Endothelial cell of umbilical vein (primary cell): ENCODE data around the gene PRSS22. TPM values are rescaled to one million over a fixed set of nuclear protein-coding genes. Genes with fewer than 3 reads are reported as not detected.

Experiments
- BruUV-seq: library from RNA; stranded (reverse); fragments of 400-500 nt; replicated peaks from 2 replicates; lab custom pipeline; 2021; lab: Mats Ljungman, UMichigan
- CTCF ChIA-PET: fragments of 300-600, 350-600 bp; sonication (Branson Sonifier 250); formaldehyde crosslinking; loops from one replicate; lab custom pipeline; 2021; ENCODE audit warnings: antibody characterized with exemption, inconsistent platforms; lab: Charles Lee
- POLR2A ChIA-PET: fragments of 300-600, 350-600 bp; sonication (Branson Sonifier 250); formaldehyde crosslinking; loops from one replicate; lab custom pipeline; 2021; ENCODE audit warnings: antibody characterized with exemption, inconsistent platforms; lab: Charles Lee
- DNase-seq: peaks from one replicate; pipeline ENCODE4 v3.0.0-alpha.2; 2011; ENCODE audit warnings: low read depth, low spot score
- FAIRE-seq: peaks from 2 replicates; lab custom pipeline; 2011; peaks lifted over from hg19 to GRCh38; lab: Jason Lieb, UNC
- H2AFZ ChIP-seq: 2 replicates; pipeline ENCODE4 v1.6.0; 2012; ENCODE audit warnings: low read depth, low read length, control low read depth, inconsistent platforms
- H3K27ac ChIP-seq: 2 replicates; pipeline ENCODE4 v1.5.1; 2011; ENCODE audit warnings: low read depth, mild to moderate bottlenecking, control low read depth, low read length, moderate library complexity; ENCODE audit not compliant: insufficient read depth
- H3K27me3 ChIP-seq, 2 experiments: 2 replicates each; pipeline versions ENCODE4 v1.6.0 to v1.6.1; 2011; ENCODE audit warnings: low read length in 2 of 2, mixed read lengths in 1 of 2; ENCODE audit not compliant: control insufficient read depth in 2 of 2, insufficient read depth in 2 of 2
- H3K36me3 ChIP-seq, 2 experiments: 2 replicates in 1 of 2; 3 replicates in 1 of 2; pipeline ENCODE4 v1.5.1; 2011; ENCODE audit warnings: low read length in 2 of 2, mild to moderate bottlenecking in 1 of 2, moderate library complexity in 1 of 2; ENCODE audit not compliant: control insufficient read depth in 2 of 2, insufficient read depth in 2 of 2; ENCODE audit errors: extremely low read depth in 1 of 2
- H3K4me1 ChIP-seq: 3 replicates; pipeline ENCODE4 v1.5.1; 2011; ENCODE audit warnings: mild to moderate bottlenecking, low read length; ENCODE audit not compliant: control insufficient read depth, insufficient read depth; ENCODE audit errors: extremely low read depth
- H3K4me2 ChIP-seq: 2 replicates; pipeline ENCODE4 v1.6.1; 2011; ENCODE audit warnings: low read length, control low read depth, mixed read lengths; ENCODE audit not compliant: insufficient read depth
- H3K4me3 ChIP-seq, 3 experiments: fragments of 200-600 bp in 1 of 3; sonication (generic), shearing (Covaris generic) in 1 of 3; replicated peaks in 1 of 3; 2 replicates each; pipeline ENCODE4 v1.5.1; 2011 to 2016; ENCODE audit warnings: control low read depth in 3 of 3, low read length in 3 of 3, mild to moderate bottlenecking in 2 of 3, inconsistent platforms in 1 of 3, low read depth in 1 of 3, moderate library complexity in 1 of 3; ENCODE audit not compliant: insufficient read depth in 1 of 3
- H3K79me2 ChIP-seq: 2 replicates; pipeline ENCODE4 v1.6.0; 2012; ENCODE audit warnings: low read length, inconsistent platforms; ENCODE audit not compliant: control insufficient read depth, insufficient read depth
- H3K9ac ChIP-seq: replicated peaks from 2 replicates; pipeline ENCODE3; 2011; ENCODE audit warnings: low read length, control low read depth; ENCODE audit not compliant: insufficient read depth; ENCODE audit errors: extremely low read depth
- H3K9me1 ChIP-seq: replicated peaks from 3 replicates; pipeline ENCODE4 v1.6.0; 2011; ENCODE audit warnings: mild to moderate bottlenecking, low read length; ENCODE audit not compliant: control insufficient read depth, insufficient read depth; ENCODE audit errors: extremely low read depth
- H3K9me3 ChIP-seq: replicated peaks from 2 replicates; pipeline ENCODE4 v1.5.1; 2012; ENCODE audit warnings: low read length, inconsistent platforms; ENCODE audit not compliant: control insufficient read depth, insufficient read depth
- H4K20me1 ChIP-seq: replicated peaks from 2 replicates; pipeline ENCODE3; 2011; ENCODE audit warnings: mild to moderate bottlenecking, low read length; ENCODE audit not compliant: control insufficient read depth, insufficient read depth; ENCODE audit errors: extremely low read depth
- EZH2 ChIP-seq: IDR thresholded peaks from 2 replicates; pipeline ENCODE4 v1.6.1; 2012; ENCODE audit warnings: borderline replicate concordance, low read depth, mild to moderate bottlenecking, moderate library complexity, low read length, inconsistent platforms; ENCODE audit not compliant: severe bottlenecking
- FOS ChIP-seq: IDR thresholded peaks from 2 replicates; pipeline ENCODE4 v1.6.1; 2011; ENCODE audit warnings: mild to moderate bottlenecking, low read length, moderate library complexity, borderline replicate concordance; ENCODE audit not compliant: insufficient read depth
- GATA2 ChIP-seq: IDR thresholded peaks from 2 replicates; pipeline ENCODE4 v1.7.0; 2011; ENCODE audit warnings: low read depth, mild to moderate bottlenecking, moderate library complexity, mixed read lengths, low read length; ENCODE audit not compliant: insufficient read length, insufficient read depth
- JUN ChIP-seq: IDR thresholded peaks from 2 replicates; pipeline ENCODE4 v1.6.1; 2011; ENCODE audit warnings: borderline replicate concordance, low read depth; ENCODE audit not compliant: insufficient read length, insufficient read depth
- MYC ChIP-seq: IDR thresholded peaks from one replicate; pipeline ENCODE4 v1.6.1; 2011; ENCODE audit warnings: mild to moderate bottlenecking, low read depth, low read length
- POLR2A ChIP-seq: IDR thresholded peaks from 2 replicates; pipeline ENCODE4 v1.6.1; 2012; ENCODE audit warnings: low read depth, mild to moderate bottlenecking, control low read depth, low read length
- POLR2AphosphoS5 ChIP-seq: IDR thresholded peaks from 2 replicates; pipeline ENCODE4 v1.6.1; 2012; ENCODE audit warnings: low read depth, mild to moderate bottlenecking, control low read depth, low read length, moderate library complexity; ENCODE audit not compliant: insufficient read depth
- dilution Hi-C: fragments of 300-500 bp; cut with MboI; formaldehyde crosslinking; loops from one replicate; pipeline ENCODE4 v1.15.0; 2019; ENCODE audit warnings: low sequenced_read_pairs; ENCODE audit not compliant: extremely low pct_ligation_motif_present
- intact Hi-C: fragments of 100-400 bp; cut with micrococcal nuclease; formaldehyde crosslinking; loops from one replicate; pipeline ENCODE4 v1.10.0; 2022
- polyA plus RNA-seq, 4 experiments: library from polyadenylated mRNA; depleted of rRNA in 3 of 4; stranded (reverse) in 3 of 4; unstranded in 1 of 4; fragments of >200 nt; gene quantifications; 2 replicates each; pipeline versions ENCODE4 v1.2.1 to v1.2.3, GENCODE V29; 2011 to 2012; ENCODE audit warnings: missing spikeins in 1 of 4
- total RNA-seq: library from RNA; stranded (reverse); gene quantifications from 2 replicates; pipeline ENCODE4 v1.2.3, GENCODE V29; 2021
- TF ChIP-seq, protein P1 (sequence below): IDR thresholded peaks from 2 replicates; pipeline ENCODE4 v1.6.1; 2011; ENCODE audit not compliant: insufficient read depth, insufficient read length
- TF ChIP-seq, protein P2 (sequence below), 2 donors: IDR thresholded peaks; 1 replicate in 1 of 2; 2 replicates in 1 of 2; pipeline ENCODE4 v1.5.1; 2011; ENCODE audit warnings: low read length in 2 of 2, mild to moderate bottlenecking in 2 of 2, moderate library complexity in 2 of 2, control low read depth in 1 of 2, inconsistent platforms in 1 of 2, low read depth in 1 of 2; ENCODE audit not compliant: insufficient read depth in 1 of 2; ENCODE audit errors: extremely low read depth in 1 of 2

PRSS22 gene
- total and polyA plus RNA-seq, 2 donors (not counting 3 experiments of a cell fraction or from before 2014, with no cell fraction given): not detected

DNA sequence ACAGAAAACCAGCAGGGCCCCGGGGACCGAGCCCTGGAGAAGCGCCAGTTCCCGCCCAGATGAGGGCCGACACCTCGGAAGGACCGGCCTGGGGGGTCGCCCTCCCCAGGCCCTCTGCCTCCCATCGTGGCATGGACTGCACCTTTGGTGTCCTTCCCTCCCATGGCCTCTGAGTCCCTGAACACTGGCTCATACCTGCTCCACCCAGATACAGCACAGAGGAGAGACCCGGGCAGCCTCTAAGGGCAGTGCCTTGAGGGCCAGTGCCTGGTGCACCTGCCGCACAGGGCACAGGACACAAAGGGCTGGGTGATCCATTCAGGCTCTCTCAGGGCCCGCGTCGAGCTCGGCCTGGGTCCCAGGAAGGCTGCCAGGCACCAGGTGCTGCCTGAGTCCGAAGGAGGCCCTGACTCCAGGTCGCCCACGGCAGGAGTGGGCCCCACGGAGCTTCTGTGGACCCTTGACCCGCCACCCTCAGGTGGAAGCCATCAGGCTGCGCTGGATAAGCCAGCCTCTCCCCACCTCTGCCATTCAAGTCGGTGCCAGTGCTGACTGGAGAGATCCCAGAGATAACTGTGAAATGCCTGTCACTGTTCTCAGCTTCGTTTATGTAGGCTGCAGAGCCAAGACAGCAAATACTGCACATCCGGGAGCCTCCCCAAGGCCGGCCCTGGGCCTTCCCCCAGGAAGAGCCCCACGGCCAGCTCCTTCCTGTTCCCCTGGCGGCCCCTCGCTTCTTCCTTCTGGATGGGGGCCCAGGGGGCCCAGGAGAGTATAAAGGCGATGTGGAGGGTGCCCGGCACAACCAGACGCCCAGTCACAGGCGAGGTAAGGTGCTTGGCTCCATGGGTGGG lies 28.2 kb downstream of the PRSS22 start, which contains the start of gene ZG16B:
Gene ZG16B, plus strand, starts transcription at position 803 of the 854 bp plus-strand sequence. CDS start 139 bp downstream, outside the sequence.
- POLR2A ChIA-PET: no interaction called here
- peaks cover 2% of the 10 kb centered on the region for H3K4me1 ChIP-seq
- dilution Hi-C loops: no loop called here
- H3K36me3 ChIP-seq: no peaks in the 10 kb centered on the region
- no peak within 1 kb of the TSS for H2AFZ ChIP-seq
- H3K27ac ChIP-seq: no peak within 1 kb of the TSS
- H3K9me1 ChIP-seq: no peaks in the 10 kb centered on the region
- no peaks in the 10 kb centered on the region for H3K79me2 ChIP-seq
- no peak within 1 kb of the TSS for H3K4me2 ChIP-seq
- H3K9me3 ChIP-seq: no peaks in the 10 kb centered on the region
- CTCF ChIA-PET: interaction anchor here (0.9 to 1.3 kb wide), 2 partner anchors 9 to 38 kb away, joined by 3 to 8 read pairs; no protein-coding TSS in a partner anchor
- no peak for FAIRE-seq
- BruUV-seq: no TSS peak
- intact Hi-C loops: loop anchor here (10.0 kb wide), 1 partner anchor 55 kb away; the partner anchor contains the start of gene ELOB
- H3K27me3 ChIP-seq: no peaks in the 10 kb centered on the region
- H4K20me1 ChIP-seq: no peaks in the 10 kb centered on the region
- DNase-seq: no peak
- H3K9ac ChIP-seq: no peak within 1 kb of the TSS
- H3K4me3 ChIP-seq: no peak within 1 kb of the TSS
- TF ChIP-seq JUN: no peak
- no peak for TF ChIP-seq FOS
- TF ChIP-seq POLR2AphosphoS5: no peak
- TF ChIP-seq GATA2: no peak
- TF ChIP-seq EZH2: no peak
- TF ChIP-seq POLR2A: no peak
- TF ChIP-seq, protein P1, sequence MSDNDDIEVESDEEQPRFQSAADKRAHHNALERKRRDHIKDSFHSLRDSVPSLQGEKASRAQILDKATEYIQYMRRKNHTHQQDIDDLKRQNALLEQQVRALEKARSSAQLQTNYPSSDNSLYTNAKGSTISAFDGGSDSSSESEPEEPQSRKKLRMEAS: no peak
- no peak for TF ChIP-seq MYC
- TF ChIP-seq, protein P2, sequence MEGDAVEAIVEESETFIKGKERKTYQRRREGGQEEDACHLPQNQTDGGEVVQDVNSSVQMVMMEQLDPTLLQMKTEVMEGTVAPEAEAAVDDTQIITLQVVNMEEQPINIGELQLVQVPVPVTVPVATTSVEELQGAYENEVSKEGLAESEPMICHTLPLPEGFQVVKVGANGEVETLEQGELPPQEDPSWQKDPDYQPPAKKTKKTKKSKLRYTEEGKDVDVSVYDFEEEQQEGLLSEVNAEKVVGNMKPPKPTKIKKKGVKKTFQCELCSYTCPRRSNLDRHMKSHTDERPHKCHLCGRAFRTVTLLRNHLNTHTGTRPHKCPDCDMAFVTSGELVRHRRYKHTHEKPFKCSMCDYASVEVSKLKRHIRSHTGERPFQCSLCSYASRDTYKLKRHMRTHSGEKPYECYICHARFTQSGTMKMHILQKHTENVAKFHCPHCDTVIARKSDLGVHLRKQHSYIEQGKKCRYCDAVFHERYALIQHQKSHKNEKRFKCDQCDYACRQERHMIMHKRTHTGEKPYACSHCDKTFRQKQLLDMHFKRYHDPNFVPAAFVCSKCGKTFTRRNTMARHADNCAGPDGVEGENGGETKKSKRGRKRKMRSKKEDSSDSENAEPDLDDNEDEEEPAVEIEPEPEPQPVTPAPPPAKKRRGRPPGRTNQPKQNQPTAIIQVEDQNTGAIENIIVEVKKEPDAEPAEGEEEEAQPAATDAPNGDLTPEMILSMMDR (IDR thresholded peaks at IDR 0.05; ENCODE audit: extremely low read depth in 1 of 2, insufficient read depth in 1 of 2, low read depth in 1 of 2, low read length in 2 of 2): no peak
